ENCODE measurements around the gene ALKBH8. TPM values are rescaled to one million over a fixed set of nuclear protein-coding genes. Genes with fewer than 3 reads are reported as not detected.

ALKBH8 gene
- total and polyA plus RNA-seq, 2 of the 8 experiments (the other 6 are each of a cell fraction or from before 2014, with no cell fraction given), result 3.6 to 11.9 TPM

GRCh38 chr11:107564877-107565218 lies 687 bp downstream of the ALKBH8 start:
- H3K4ac ChIP-seq (replicated peaks; ENCODE audit: insufficient read length, low read depth, low read length), result no peak overlapping the region
- H3K4me2 ChIP-seq (ENCODE audit: insufficient read depth in 1 of 2, low read depth in 2 of 2, low read length in 2 of 2), result peak overlapping the region; percentile 70 to 82
- no peak overlapping the region for H3K56ac ChIP-seq (replicated peaks; ENCODE audit: insufficient read length, low read depth, low read length)
- H3K4me3 ChIP-seq (ENCODE audit: extremely low read depth in 1 of 4, insufficient read depth in 2 of 4, low read depth in 3 of 4, low read length in 4 of 4), result peak overlapping the region; percentile 88 to 99 (median 94)
- H3K18ac ChIP-seq (ENCODE audit: extremely low read depth, low read length), result no peak overlapping the region
- no peaks in the 10 kb centered on the region for H3K27me3 ChIP-seq (replicated peaks in 1 of 4; ENCODE audit: control insufficient read depth in 3 of 4, extremely low read depth in 1 of 4, insufficient read depth in 3 of 4, low read length in 3 of 4)
- H3K14ac ChIP-seq (ENCODE audit: insufficient read length), result no peak overlapping the region
- no peak overlapping the region for H2BK120ac ChIP-seq (replicated peaks; ENCODE audit: low read depth, low read length)
- H3K36me3 ChIP-seq (ENCODE audit: control insufficient read depth in 2 of 4, insufficient read depth in 4 of 4, low read length in 3 of 4), result no peaks in the 10 kb centered on the region; a peak in 1 of 8 replicates
- no peak for DNase-seq (ENCODE audit: low read depth in 1 of 2, low spot score in 2 of 2)
- peak overlapping the region; percentile 100 for H2AFZ ChIP-seq (ENCODE audit: low read length)
- no peak overlapping the region for H2BK20ac ChIP-seq (ENCODE audit: low read length)
- no peaks in the 10 kb centered on the region for H3K79me1 ChIP-seq (ENCODE audit: low read depth, low read length)
- no peak for TF ChIP-seq USF2 (IDR thresholded peaks at IDR 0.05; ENCODE audit: low read length)
- TF ChIP-seq FOSL1 (IDR thresholded peaks at IDR 0.05; ENCODE audit: insufficient read depth, low read depth, low read length), result no peak
- no peak for TF ChIP-seq PHF8 (conservative IDR thresholded peaks at IDR 0.05; ENCODE audit: low read depth, low read length)
- no peak for TF ChIP-seq POLR2A (IDR thresholded peaks at IDR 0.05; ENCODE audit: control extremely low read depth in 1 of 2, low read depth in 2 of 2, low read length in 2 of 2)
- TF ChIP-seq TEAD4 (IDR thresholded peaks at IDR 0.05; ENCODE audit: low read depth, low read length), result no peak
- FAIRE-seq, result no peak
- no peak overlapping the region for H2BK12ac ChIP-seq (ENCODE audit: low read depth, low read length)
- ChIA-PET CTCF (ENCODE audit: partially characterized antibody) (interaction anchor here (1.1 to 25.0 kb wide), 13 partner anchors 10 to 206 kb away, joined by 3 to 398 read pairs (median 10); partner anchors contain the start of gene ELMOD1), POLR2A (ENCODE audit: partially characterized antibody) (interaction anchor here (0.6 to 1.5 kb wide), 2 partner anchors 11 to 113 kb away, joined by 3 read pairs; no protein-coding TSS in a partner anchor)
- H3K9ac ChIP-seq (replicated peaks in 1 of 4; ENCODE audit: extremely low read depth in 1 of 4, low read depth in 3 of 4, low read length in 3 of 4), result peak overlapping the region in 3 of 4 experiments; percentile 82 to 92 (median 87); a peak in 5 of 7 replicates
- peak overlapping the region; percentile 97; the same call in 1 of the 2 replicates for H4K8ac ChIP-seq (ENCODE audit: extremely low read depth, insufficient read depth, low read length)
- no peak overlapping the region for H2AK5ac ChIP-seq (ENCODE audit: low read depth, low read length)
- H4K5ac ChIP-seq (ENCODE audit: insufficient read length, low read depth, low read length), result no peak overlapping the region
- H4K91ac ChIP-seq (replicated peaks; ENCODE audit: insufficient read length, low read length), result no peak overlapping the region
- peak overlapping the region; percentile 91; the same call in 1 of the 2 replicates for H2BK5ac ChIP-seq (ENCODE audit: low read depth, low read length)
- peaks cover 0 to 40% of the 10 kb centered on the region in 2 experiments; a peak in 1 of 4 replicates for H3K79me2 ChIP-seq (ENCODE audit: control insufficient read depth in 1 of 2, insufficient read depth in 2 of 2, low read length in 2 of 2)
- no peaks in the 10 kb centered on the region for H3K9me3 ChIP-seq (ENCODE audit: insufficient read depth in 2 of 2, low read depth in 1 of 2, low read length in 1 of 2)
- H3K23ac ChIP-seq (ENCODE audit: insufficient read length), result no peak overlapping the region
- H3K4me1 ChIP-seq (replicated peaks in 1 of 4; ENCODE audit: control insufficient read depth in 3 of 4, insufficient read depth in 4 of 4, low read length in 3 of 4), result peaks cover 0 to 6% (median 0%) of the 10 kb centered on the region in 4 experiments; a peak in 3 of 7 replicates
- no peak overlapping the region for H3K27ac ChIP-seq (ENCODE audit: low read depth, low read length)
- WGBS, 2 experiments (ENCODE audit: extremely low coverage in 1 of 2, insufficient coverage in 1 of 2, insufficient read length in 1 of 2, insufficient replicate concordance in 2 of 2, low coverage in 1 of 2, low lambda C conversion rate in 2 of 2, missing lambda C conversion rate in 1 of 2), result 28% methylated on average over 6 of the region's 6 CpGs; no CpG with 5 or more reads in 1 of the 2 experiments
- peaks cover 11% of the 10 kb centered on the region for H3K23me2 ChIP-seq (ENCODE audit: low read depth, low read length)
- H4K20me1 ChIP-seq (replicated peaks in 1 of 2; ENCODE audit: control insufficient read depth in 1 of 2, insufficient read depth in 2 of 2, low read length in 2 of 2), result no peaks in the 10 kb centered on the region
- no peak overlapping the region for H2BK15ac ChIP-seq (ENCODE audit: low read length)
